Ureter (tissue), 1 donor: ENCODE measurements around the gene NPHP4. TPM values are rescaled to one million over a fixed set of nuclear protein-coding genes. Genes with fewer than 3 reads are reported as not detected.

ENCODE experiments used
- DNase-seq: peaks from one replicate; pipeline ENCODE4 v3.0.0-alpha.2; 2020; ENCODE audit warnings: low spot score
- total RNA-seq: library from RNA; stranded (reverse); gene quantifications from one replicate; pipeline ENCODE4 v1.2.4, GENCODE V29; 2023
- donor health status: DM: yes; HTN: yes; CAD: no.

The NPHP4 gene
- total RNA-seq, 1 donor from 2014 or later = 15.3 TPM

- no peak for DNase-seq
Observed at GRCh38 chr1:5972198-5972520, 20.1 kb downstream of the NPHP4 start.

GRCh38 chr1:5971471-5972197 lies 20.6 kb downstream of the NPHP4 start:
- no peak for DNase-seq

GRCh38 chr1:5970610-5971273 lies 21.5 kb downstream of the NPHP4 start:
- DNase-seq = no peak

DNA sequence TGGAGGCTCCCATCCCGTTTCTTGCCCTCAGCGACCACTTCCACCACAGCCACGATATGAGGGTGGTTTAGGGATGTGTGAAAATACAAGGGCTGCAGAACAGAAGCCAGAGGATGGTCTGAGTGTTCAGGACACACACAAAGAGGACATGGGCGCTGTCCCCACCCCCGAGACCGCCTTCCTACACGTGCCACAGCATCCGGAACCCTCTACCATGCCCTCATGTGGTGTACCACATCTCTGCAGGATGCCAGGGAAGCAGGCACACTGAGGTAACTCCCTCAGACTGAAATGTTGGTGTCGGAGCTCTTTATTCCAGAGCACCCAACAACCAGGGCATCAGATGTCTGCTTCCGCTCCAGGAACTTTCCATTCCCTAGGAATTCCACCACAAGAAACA lies 23.1 kb downstream of the NPHP4 start:
- no peak for DNase-seq

- DNase-seq = no peak
Observed at GRCh38 chr1:5968161-5968736, 24.0 kb downstream of the NPHP4 start.

- no peak for DNase-seq
Observed at GRCh38 chr1:5967351-5968160, 24.7 kb downstream of the NPHP4 start.

DNA sequence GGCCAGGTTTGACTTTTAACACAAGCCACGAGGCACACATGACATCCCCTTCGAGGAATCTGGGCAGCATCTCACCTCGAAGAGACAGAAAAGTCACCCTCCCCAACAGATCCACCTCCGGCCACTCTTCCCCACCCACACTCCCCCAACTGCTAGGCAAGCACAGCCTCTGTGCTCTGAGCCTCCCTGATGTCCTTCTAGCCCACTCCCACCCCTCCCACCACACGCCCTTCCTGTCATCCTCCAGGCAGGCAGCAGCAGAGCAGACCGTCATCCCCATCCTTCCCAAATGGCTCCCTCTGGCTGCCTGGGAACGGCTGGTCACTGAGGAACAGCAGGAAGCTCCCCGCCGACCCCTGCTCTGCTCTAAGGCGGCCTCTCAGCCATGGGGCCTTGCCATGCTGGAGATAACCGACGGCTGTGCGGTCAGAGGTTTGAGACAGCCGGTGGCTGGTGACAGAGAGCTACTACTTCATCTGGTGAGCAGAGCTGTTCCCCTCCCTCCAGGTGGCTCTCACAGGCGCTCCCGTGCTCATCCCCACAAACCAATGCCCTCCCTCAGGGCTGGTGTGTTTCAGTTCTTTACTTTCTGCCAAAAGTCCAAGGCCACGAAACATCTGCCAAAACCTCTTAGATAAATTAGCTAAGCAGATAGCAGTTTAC lies 25.6 kb downstream of the NPHP4 start:
- no peak for DNase-seq

GRCh38 chr1:5965586-5966131 lies 26.6 kb downstream of the NPHP4 start:
- DNase-seq = no peak

DNA sequence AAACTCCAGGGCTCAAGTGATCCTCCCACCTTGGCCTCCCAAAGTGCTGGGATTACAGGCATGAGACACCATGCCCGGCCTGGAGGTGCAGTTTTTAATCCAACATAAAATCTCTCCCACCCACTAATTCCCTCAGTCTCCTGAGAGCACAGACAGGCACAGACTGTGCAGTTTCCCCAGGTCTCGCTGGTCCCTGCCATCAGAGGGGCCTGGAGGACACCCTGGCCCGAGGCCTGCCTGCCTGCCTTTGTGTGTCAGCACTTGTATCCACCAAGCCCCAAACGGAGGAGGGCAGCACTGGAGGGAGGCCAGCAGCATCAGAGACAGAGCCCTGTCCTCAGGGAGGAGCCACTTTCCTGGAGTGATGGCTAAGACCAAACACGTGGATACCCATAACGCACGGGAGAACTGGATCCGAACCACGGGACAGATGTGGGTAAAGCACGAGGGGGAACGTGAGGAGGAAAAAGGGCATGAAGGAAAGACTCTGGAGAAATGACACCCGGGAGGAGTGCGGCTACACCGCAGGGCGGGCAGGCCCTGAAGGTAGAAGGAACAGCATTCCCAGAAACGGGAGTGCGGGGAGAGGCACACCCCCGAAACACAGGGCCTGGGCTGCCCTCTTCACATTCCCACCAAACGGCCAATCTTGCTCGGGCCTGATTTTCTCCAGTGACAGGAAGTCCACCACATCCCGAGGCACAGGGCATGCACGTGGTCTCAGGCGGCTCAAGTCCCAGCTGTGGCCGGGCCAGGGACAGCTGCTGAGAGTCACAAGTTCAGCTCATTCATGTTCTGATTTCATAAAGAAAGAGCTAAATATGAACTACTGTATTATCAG lies 29.7 kb downstream of the NPHP4 start:
- no peak for DNase-seq

- DNase-seq = no peak
Observed at GRCh38 chr1:5961601-5962000, 30.6 kb downstream of the NPHP4 start.

- DNase-seq = no peak
Observed at GRCh38 chr1:5960336-5960735, 31.9 kb downstream of the NPHP4 start.

- DNase-seq = no peak
Observed at GRCh38 chr1:5959667-5960230, 32.5 kb downstream of the NPHP4 start.

- DNase-seq = no peak
Observed at GRCh38 chr1:5959087-5959486, 33.1 kb downstream of the NPHP4 start.

- no peak for DNase-seq
Observed at GRCh38 chr1:5956022-5956830, 36.0 kb downstream of the NPHP4 start.

GRCh38 chr1:5955479-5955977 lies 36.7 kb downstream of the NPHP4 start:
- DNase-seq = no peak

GRCh38 chr1:5954964-5955363 lies 37.3 kb downstream of the NPHP4 start:
- no peak for DNase-seq

GRCh38 chr1:5953386-5953785 lies 38.8 kb downstream of the NPHP4 start:
- DNase-seq = no peak

DNA sequence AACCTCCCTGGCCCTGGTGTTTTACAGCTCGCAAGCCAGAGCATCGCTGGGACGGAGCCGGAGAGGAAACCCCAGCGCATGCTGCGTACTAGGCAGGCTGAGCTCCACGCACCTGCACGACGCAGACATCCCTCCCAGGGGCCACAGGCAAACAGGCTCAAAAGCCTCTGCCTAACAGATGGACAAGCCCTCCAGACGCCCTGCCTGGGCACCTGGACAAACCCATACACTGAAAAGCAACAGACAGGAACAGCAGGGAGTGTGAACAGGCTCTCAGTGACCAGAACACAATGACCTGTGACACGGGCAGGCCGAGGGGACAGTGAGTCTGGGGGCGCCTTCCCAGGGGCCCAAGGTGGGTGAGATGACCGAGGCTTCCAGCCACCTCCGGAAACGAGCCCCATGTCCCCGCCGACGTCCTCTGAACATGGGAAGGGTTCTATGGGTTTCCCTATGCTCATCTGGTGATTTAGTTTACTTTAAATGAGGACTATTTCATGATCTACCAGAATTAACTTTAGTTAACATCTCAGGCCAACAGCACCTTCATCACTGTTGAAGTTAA lies 40.3 kb downstream of the NPHP4 start:
- no peak for DNase-seq
